Erythroblast (primary cell): ENCODE data around the gene CYB561D1.

Experiments
- GATA1 ChIP-seq: IDR thresholded peaks from 2 replicates; pipeline ENCODE4 v1.6.1; 2011; ENCODE audit warnings: low read depth, mild to moderate bottlenecking, control low read depth, low read length, moderate library complexity
- POLR2A ChIP-seq: IDR thresholded peaks from 2 replicates; pipeline ENCODE4 v1.6.1; 2011; ENCODE audit warnings: mild to moderate bottlenecking, low read length

DNA sequence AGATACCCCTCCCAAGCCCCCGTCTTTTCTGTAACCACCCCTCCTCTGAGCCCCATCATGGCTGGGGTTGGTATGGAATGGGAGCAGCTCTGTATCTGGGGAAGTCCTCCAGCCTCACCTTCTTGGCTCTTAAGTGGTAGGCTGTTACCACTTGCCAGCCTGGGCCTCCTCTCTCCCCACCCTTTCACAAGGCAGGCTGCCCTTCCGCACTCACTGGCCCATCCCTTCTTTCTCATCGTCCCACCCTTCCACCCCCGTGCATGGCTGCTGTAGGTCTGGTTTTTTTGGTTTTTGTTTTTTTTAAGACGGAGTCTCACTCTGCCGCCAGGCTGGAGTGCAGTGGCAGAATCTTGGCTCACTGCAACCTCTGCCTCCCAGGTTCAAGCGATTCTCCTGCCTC is 5.2 kb downstream of the CYB561D1 start:
- TF ChIP-seq POLR2A (no peak), GATA1 (no peak)
